Esophagus squamous epithelium (tissue), 4 donors: ENCODE results near the gene GCNT3.

Experiments used
- CTCF ChIP-seq, 6 experiments: fragments of 450-650 bp in 4 of 6; fragments of 200-600 bp in 2 of 6; sonication (generic) in 2 of 6; IDR thresholded peaks; one replicate each; pipeline ENCODE4 v1.5.1; 2016 to 2019; ENCODE audit warnings: antibody characterized with exemption in 6 of 6, mild to moderate bottlenecking in 4 of 6, moderate library complexity in 4 of 6
- POLR2A ChIP-seq, 4 donors: fragments of 450-650 bp; IDR thresholded peaks; one replicate each; pipeline ENCODE4 v1.6.1; 2017; ENCODE audit warnings: antibody characterized with exemption in 4 of 4, mild to moderate bottlenecking in 4 of 4, moderate library complexity in 3 of 4

GRCh38 chr15:59654046-59654445 is 42.5 kb downstream of the GCNT3 start:
- TF ChIP-seq CTCF (IDR thresholded peaks at IDR 0.05) = no peak
- TF ChIP-seq POLR2A (IDR thresholded peaks at IDR 0.05) = no peak
